ENCODE results near the gene FRAT1. TPM values are rescaled to one million over a fixed set of nuclear protein-coding genes. Genes with fewer than 3 reads are reported as not detected.
A peak's percentile ranks its signal among the peaks of the same experiment; 100 is the strongest.

Gene FRAT1
- total and polyA plus RNA-seq, 2 of the 13 experiments (the other 11 are each of a cell fraction or from before 2014, with no cell fraction given) = 1.7 to 2.3 TPM

GRCh38 chr10:97292097-97292861, 26.8 kb upstream of the FRAT1 start, which contains the start of gene ARHGAP19 (continued):
- TF ChIP-seq, protein P1, sequence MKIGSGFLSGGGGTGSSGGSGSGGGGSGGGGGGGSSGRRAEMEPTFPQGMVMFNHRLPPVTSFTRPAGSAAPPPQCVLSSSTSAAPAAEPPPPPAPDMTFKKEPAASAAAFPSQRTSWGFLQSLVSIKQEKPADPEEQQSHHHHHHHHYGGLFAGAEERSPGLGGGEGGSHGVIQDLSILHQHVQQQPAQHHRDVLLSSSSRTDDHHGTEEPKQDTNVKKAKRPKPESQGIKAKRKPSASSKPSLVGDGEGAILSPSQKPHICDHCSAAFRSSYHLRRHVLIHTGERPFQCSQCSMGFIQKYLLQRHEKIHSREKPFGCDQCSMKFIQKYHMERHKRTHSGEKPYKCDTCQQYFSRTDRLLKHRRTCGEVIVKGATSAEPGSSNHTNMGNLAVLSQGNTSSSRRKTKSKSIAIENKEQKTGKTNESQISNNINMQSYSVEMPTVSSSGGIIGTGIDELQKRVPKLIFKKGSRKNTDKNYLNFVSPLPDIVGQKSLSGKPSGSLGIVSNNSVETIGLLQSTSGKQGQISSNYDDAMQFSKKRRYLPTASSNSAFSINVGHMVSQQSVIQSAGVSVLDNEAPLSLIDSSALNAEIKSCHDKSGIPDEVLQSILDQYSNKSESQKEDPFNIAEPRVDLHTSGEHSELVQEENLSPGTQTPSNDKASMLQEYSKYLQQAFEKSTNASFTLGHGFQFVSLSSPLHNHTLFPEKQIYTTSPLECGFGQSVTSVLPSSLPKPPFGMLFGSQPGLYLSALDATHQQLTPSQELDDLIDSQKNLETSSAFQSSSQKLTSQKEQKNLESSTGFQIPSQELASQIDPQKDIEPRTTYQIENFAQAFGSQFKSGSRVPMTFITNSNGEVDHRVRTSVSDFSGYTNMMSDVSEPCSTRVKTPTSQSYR (CRISPR knock-in tag; IDR thresholded peaks at IDR 0.05; ENCODE audit: borderline replicate concordance) = no peak
- TF ChIP-seq PHF5A (CRISPR knock-in tag; IDR thresholded peaks at IDR 0.05; ENCODE audit: low read depth, unreplicated experiment) = no peak
- TF ChIP-seq NFE2L1 (CRISPR knock-in tag; IDR thresholded peaks at IDR 0.05; ENCODE audit: borderline replicate concordance) = no peak
- no peak for TF ChIP-seq GTF2F1 (IDR thresholded peaks at IDR 0.05; ENCODE audit: low read length)
- no peak for TF ChIP-seq ZNF224 (CRISPR knock-in tag; IDR thresholded peaks at IDR 0.05)
- TF ChIP-seq, protein P2, sequence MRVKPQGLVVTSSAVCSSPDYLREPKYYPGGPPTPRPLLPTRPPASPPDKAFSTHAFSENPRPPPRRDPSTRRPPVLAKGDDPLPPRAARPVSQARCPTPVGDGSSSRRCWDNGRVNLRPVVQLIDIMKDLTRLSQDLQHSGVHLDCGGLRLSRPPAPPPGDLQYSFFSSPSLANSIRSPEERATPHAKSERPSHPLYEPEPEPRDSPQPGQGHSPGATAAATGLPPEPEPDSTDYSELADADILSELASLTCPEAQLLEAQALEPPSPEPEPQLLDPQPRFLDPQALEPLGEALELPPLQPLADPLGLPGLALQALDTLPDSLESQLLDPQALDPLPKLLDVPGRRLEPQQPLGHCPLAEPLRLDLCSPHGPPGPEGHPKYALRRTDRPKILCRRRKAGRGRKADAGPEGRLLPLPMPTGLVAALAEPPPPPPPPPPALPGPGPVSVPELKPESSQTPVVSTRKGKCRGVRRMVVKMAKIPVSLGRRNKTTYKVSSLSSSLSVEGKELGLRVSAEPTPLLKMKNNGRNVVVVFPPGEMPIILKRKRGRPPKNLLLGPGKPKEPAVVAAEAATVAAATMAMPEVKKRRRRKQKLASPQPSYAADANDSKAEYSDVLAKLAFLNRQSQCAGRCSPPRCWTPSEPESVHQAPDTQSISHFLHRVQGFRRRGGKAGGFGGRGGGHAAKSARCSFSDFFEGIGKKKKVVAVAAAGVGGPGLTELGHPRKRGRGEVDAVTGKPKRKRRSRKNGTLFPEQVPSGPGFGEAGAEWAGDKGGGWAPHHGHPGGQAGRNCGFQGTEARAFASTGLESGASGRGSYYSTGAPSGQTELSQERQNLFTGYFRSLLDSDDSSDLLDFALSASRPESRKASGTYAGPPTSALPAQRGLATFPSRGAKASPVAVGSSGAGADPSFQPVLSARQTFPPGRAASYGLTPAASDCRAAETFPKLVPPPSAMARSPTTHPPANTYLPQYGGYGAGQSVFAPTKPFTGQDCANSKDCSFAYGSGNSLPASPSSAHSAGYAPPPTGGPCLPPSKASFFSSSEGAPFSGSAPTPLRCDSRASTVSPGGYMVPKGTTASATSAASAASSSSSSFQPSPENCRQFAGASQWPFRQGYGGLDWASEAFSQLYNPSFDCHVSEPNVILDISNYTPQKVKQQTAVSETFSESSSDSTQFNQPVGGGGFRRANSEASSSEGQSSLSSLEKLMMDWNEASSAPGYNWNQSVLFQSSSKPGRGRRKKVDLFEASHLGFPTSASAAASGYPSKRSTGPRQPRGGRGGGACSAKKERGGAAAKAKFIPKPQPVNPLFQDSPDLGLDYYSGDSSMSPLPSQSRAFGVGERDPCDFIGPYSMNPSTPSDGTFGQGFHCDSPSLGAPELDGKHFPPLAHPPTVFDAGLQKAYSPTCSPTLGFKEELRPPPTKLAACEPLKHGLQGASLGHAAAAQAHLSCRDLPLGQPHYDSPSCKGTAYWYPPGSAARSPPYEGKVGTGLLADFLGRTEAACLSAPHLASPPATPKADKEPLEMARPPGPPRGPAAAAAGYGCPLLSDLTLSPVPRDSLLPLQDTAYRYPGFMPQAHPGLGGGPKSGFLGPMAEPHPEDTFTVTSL (CRISPR knock-in tag; IDR thresholded peaks at IDR 0.05; ENCODE audit: borderline replicate concordance) = no peak; the same call in 1 of the 2 replicates
- peak; percentile 80 for TF ChIP-seq ZNF547 (CRISPR knock-in tag; IDR thresholded peaks at IDR 0.05)
- no peak for TF ChIP-seq ZNF557 (CRISPR knock-in tag; IDR thresholded peaks at IDR 0.05)
- no peak for TF ChIP-seq ZNF260 (CRISPR knock-in tag; IDR thresholded peaks at IDR 0.05; ENCODE audit: borderline replicate concordance, low read depth)
- TF ChIP-seq SIX1 (CRISPR knock-in tag; IDR thresholded peaks at IDR 0.05; ENCODE audit: borderline replicate concordance) = no peak
- TF ChIP-seq SP5 (CRISPR knock-in tag; IDR thresholded peaks at IDR 0.05; ENCODE audit: borderline replicate concordance, low read depth) = peak; percentile 39; the same call in 1 of the 2 replicates
- TF ChIP-seq AGO1 (IDR thresholded peaks at IDR 0.05; ENCODE audit: low read depth, low read length, poor library complexity, severe bottlenecking) = peak; percentile 57
- TF ChIP-seq ZNF235 (CRISPR knock-in tag; IDR thresholded peaks at IDR 0.05; ENCODE audit: borderline replicate concordance) = 0 out of 2 replicates have a peak, but pooled peaks have one; percentile 60
- peak; percentile 89 for TF ChIP-seq EED (CRISPR knock-in tag; IDR thresholded peaks at IDR 0.05)
- TF ChIP-seq ZGPAT (CRISPR knock-in tag; IDR thresholded peaks at IDR 0.05) = peak; percentile 89; the same call in 1 of the 2 replicates
- peak; percentile 74 for TF ChIP-seq RXRA (CRISPR knock-in tag; IDR thresholded peaks at IDR 0.05)
- no peak for TF ChIP-seq ZSCAN22 (CRISPR knock-in tag; IDR thresholded peaks at IDR 0.05)
- no peak for TF ChIP-seq LBX2 (CRISPR knock-in tag; IDR thresholded peaks at IDR 0.05; ENCODE audit: borderline replicate concordance)
- no peak for TF ChIP-seq ZNF451 (CRISPR knock-in tag; IDR thresholded peaks at IDR 0.05)

All from HepG2 (cell line).